ENCODE data around the gene FOXI1. TPM values are rescaled to one million over a fixed set of nuclear protein-coding genes. Genes with fewer than 3 reads are reported as not detected.

The FOXI1 gene
- total RNA-seq, 4 donors from 2014 or later = not detected

DNA sequence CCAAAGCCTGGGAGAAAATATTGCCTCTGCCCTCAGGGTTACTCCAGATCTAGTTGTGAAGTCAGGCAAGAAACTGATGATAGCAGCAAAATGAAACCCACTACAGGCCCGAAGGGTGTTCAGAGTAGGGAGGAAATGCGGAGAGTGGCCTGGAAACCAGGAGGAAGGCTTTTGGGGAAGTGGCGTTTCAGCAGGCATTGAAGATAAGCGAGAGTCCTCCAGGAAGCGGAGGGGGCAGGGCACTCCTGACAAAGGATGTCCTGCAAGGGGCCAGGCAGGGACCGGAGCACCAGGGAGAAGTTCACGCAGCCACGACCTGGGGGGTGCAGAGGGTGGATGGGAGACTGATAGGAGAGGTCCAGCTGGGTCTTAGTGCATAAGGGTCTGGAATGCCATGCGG, 7.8 kb upstream of the FOXI1 start:
- Histone ChIP-seq H3K36me3 (no peaks in the 10 kb centered on the region), H3K9me3 (peaks cover 0 to 6% (median 0%) of the 10 kb centered on the region in 4 donors), H3K4me1 (peaks cover 0 to 8% (median 3%) of the 10 kb centered on the region in 4 donors), H3K4me3 (no peak overlapping the region), H3K27me3 (no peaks in the 10 kb centered on the region), H3K27ac (replicated peaks in 1 of 4) (no peak overlapping the region)
- WGBS = 65% methylated on average over 9 of the region's 9 CpGs
- TF ChIP-seq, protein P1, sequence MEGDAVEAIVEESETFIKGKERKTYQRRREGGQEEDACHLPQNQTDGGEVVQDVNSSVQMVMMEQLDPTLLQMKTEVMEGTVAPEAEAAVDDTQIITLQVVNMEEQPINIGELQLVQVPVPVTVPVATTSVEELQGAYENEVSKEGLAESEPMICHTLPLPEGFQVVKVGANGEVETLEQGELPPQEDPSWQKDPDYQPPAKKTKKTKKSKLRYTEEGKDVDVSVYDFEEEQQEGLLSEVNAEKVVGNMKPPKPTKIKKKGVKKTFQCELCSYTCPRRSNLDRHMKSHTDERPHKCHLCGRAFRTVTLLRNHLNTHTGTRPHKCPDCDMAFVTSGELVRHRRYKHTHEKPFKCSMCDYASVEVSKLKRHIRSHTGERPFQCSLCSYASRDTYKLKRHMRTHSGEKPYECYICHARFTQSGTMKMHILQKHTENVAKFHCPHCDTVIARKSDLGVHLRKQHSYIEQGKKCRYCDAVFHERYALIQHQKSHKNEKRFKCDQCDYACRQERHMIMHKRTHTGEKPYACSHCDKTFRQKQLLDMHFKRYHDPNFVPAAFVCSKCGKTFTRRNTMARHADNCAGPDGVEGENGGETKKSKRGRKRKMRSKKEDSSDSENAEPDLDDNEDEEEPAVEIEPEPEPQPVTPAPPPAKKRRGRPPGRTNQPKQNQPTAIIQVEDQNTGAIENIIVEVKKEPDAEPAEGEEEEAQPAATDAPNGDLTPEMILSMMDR (IDR thresholded peaks at IDR 0.05) = no peak
- no peak for TF ChIP-seq POLR2AphosphoS5 (IDR thresholded peaks at IDR 0.05)
- no peak for TF ChIP-seq POLR2A (IDR thresholded peaks at IDR 0.05; ENCODE audit: low read depth)
- no peak for TF ChIP-seq EP300 (IDR thresholded peaks at IDR 0.05)
- intact Hi-C loops (cut with DNase I) = loop anchor here (10.0 kb wide), 1 partner anchor 237 kb away; no protein-coding TSS in a partner anchor
- no peak for DNase-seq (ENCODE audit: extremely low spot score)

DNA sequence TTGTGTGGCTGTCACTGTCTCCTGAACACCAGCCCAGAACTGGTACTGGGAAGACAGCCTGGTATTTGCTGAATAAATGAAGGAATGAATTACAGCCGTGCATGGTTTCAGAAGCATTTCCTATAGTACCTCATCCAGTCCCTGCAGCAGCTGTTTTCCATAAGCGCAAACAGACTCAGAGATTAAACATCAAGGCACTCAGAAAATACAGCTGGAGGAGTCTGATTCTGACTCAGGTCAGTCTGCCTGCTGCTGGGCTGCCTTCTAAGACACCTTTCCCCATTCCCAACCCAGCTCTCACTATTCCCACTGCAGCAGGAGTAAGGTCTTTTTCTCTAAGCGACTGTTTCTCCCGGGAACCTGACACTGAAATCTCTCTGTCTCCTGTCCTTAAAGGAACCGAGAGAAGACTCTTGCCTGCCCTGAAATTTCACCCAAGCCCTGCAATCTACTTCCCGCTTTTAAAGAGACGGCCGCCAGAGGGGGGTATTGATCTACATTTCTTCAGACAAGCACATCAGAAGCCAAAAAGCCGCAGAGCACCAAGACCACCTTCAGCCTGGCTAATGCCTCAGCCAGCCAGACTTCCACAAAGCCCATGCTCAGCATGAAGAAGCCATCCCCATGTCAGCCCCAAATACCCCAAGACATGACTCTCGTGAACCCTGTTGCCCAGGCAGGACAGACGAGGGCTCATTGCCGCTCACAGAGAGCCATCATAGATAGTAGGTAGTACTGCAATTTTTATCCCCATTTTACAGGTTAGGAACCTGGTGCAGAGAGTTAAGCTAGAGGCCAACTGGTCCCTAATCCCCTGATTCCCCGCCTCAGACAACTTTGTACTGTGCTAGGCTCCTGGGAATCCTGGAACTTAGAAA, 5.4 kb upstream of the FOXI1 start:
- TF ChIP-seq, protein P1 (IDR thresholded peaks at IDR 0.05) = peak; percentile 54 to 65 (median 59)
- TF ChIP-seq EP300 (IDR thresholded peaks at IDR 0.05) (no peak), POLR2AphosphoS5 (IDR thresholded peaks at IDR 0.05) (no peak), POLR2A (IDR thresholded peaks at IDR 0.05; ENCODE audit: low read depth) (no peak)
- intact Hi-C loops (cut with DNase I) = loop anchor here (2.0 to 5.0 kb wide), 3 partner anchors 84 to 322 kb away; no protein-coding TSS in a partner anchor
- no peaks in the 10 kb centered on the region for H3K27me3 ChIP-seq
- H3K9me3 ChIP-seq = peaks cover 0 to 6% (median 0%) of the 10 kb centered on the region in 4 donors
- DNase-seq (ENCODE audit: extremely low spot score) = peak; percentile 97
- H3K4me1 ChIP-seq = peaks cover 0 to 8% (median 3%) of the 10 kb centered on the region in 4 donors
- no peak overlapping the region for H3K4me3 ChIP-seq
- WGBS = 16% methylated on average over 10 of the region's 13 CpGs
- H3K27ac ChIP-seq (replicated peaks in 1 of 4) = no peak overlapping the region
- H3K36me3 ChIP-seq = no peaks in the 10 kb centered on the region

- Histone ChIP-seq H3K4me3 (no peak overlapping the region), H3K27me3 (no peaks in the 10 kb centered on the region), H3K9me3 (peaks cover 0 to 6% (median 0%) of the 10 kb centered on the region in 4 donors), H3K36me3 (no peaks in the 10 kb centered on the region), H3K4me1 (peaks cover 0 to 8% (median 3%) of the 10 kb centered on the region in 4 donors), H3K27ac (replicated peaks in 1 of 4) (no peak overlapping the region)
- DNase-seq (ENCODE audit: extremely low spot score) = no peak
- 100% methylated on average over 1 of the region's 1 CpG for WGBS
- intact Hi-C loops (cut with DNase I) = loop anchor here (5.0 kb wide), 1 partner anchor 319 kb away; no protein-coding TSS in a partner anchor
- TF ChIP-seq, protein P1 (IDR thresholded peaks at IDR 0.05) = no peak
- TF ChIP-seq POLR2A (IDR thresholded peaks at IDR 0.05; ENCODE audit: low read depth) (no peak), EP300 (IDR thresholded peaks at IDR 0.05) (no peak), POLR2AphosphoS5 (IDR thresholded peaks at IDR 0.05) (no peak)
These were observed 2.2 kb upstream of the FOXI1 start for GRCh38 chr5:170103447-170103846.

GRCh38 chr5:170104299-170104698, 1.4 kb upstream of the FOXI1 start:
- Histone ChIP-seq H3K36me3 (no peaks in the 10 kb centered on the region), H3K9me3 (peaks cover 0 to under 1% (median 0%) of the 10 kb centered on the region in 4 donors), H3K27me3 (no peaks in the 10 kb centered on the region), H3K4me3 (no peak overlapping the region), H3K27ac (replicated peaks in 1 of 4) (no peak overlapping the region), H3K4me1 (peaks cover 0 to 8% (median 3%) of the 10 kb centered on the region in 4 donors)
- intact Hi-C loops (cut with DNase I) = loop anchor here (5.0 kb wide), 1 partner anchor 318 kb away; no protein-coding TSS in a partner anchor
- DNase-seq (ENCODE audit: extremely low spot score) = no peak
- TF ChIP-seq EP300 (IDR thresholded peaks at IDR 0.05) (no peak), POLR2A (IDR thresholded peaks at IDR 0.05; ENCODE audit: low read depth) (no peak), POLR2AphosphoS5 (IDR thresholded peaks at IDR 0.05) (no peak)
- TF ChIP-seq, protein P1 (IDR thresholded peaks at IDR 0.05) = no peak
- 88% methylated on average over 6 of the region's 6 CpGs for WGBS
